Panc1 (cell line): ENCODE data around the gene C2orf69. TPM values are rescaled to one million over a fixed set of nuclear protein-coding genes. Genes with fewer than 3 reads are reported as not detected.

Source experiments
- ATAC-seq: fragments of 200-7000 bp; cut with Tn5 transposase; 2 replicates; pipeline ENCODE4 v1.9.1; 2020; ENCODE audit warnings: mild to moderate bottlenecking, moderate library complexity
- BruUV-seq: library from RNA; stranded (reverse); fragments of 400-500 nt; replicated peaks from 2 replicates; lab custom pipeline; 2021; lab: Mats Ljungman, UMichigan
- CTCF ChIA-PET: fragments of 300-600 bp; sonication (Branson Sonifier 250); formaldehyde crosslinking; loops from one replicate; lab custom pipeline; 2022; ENCODE audit warnings: antibody characterized with exemption; lab: Charles Lee
- POLR2A ChIA-PET: fragments of 300-600 bp; sonication (Branson Sonifier 250); formaldehyde crosslinking; loops from one replicate; lab custom pipeline; 2022; ENCODE audit warnings: antibody characterized with exemption; lab: Charles Lee
- DNase-seq: peaks from one replicate; pipeline ENCODE4 v3.0.0-alpha.2; 2010; ENCODE audit warnings: low read depth, low spot score
- H3K27ac ChIP-seq: 2 replicates; pipeline ENCODE4 v1.5.1; 2011; ENCODE audit warnings: mild to moderate bottlenecking, low read length, inconsistent platforms
- H3K27me3 ChIP-seq: fragments of 200-500 bp; sonication (Bioruptor generic); 2 replicates; pipeline ENCODE4 v1.6.0; 2014; ENCODE audit warnings: low read length, inconsistent platforms; ENCODE audit not compliant: control insufficient read depth, insufficient read depth
- H3K36me3 ChIP-seq: fragments of 200-500 bp; sonication (Bioruptor generic); 2 replicates; pipeline ENCODE4 v1.5.1; 2014; ENCODE audit warnings: inconsistent platforms, mild to moderate bottlenecking, low read length, moderate library complexity; ENCODE audit not compliant: control insufficient read depth, insufficient read depth
- H3K4me1 ChIP-seq: 2 replicates; pipeline ENCODE4 v1.5.1; 2011; ENCODE audit warnings: inconsistent platforms, mild to moderate bottlenecking, low read length, moderate library complexity; ENCODE audit not compliant: control insufficient read depth, insufficient read depth
- H3K4me3 ChIP-seq, 2 experiments: 2 replicates each; pipeline ENCODE4 v1.5.1; 2011 to 2012; ENCODE audit warnings: low read depth in 2 of 2, low read length in 2 of 2, mild to moderate bottlenecking in 2 of 2, inconsistent platforms in 1 of 2, moderate library complexity in 1 of 2
- H3K9me3 ChIP-seq: fragments of 200-500 bp; sonication (Bioruptor generic); 2 replicates; pipeline ENCODE4 v1.5.1; 2014; ENCODE audit warnings: low read depth, mild to moderate bottlenecking, inconsistent platforms, low read length, moderate library complexity; ENCODE audit not compliant: control insufficient read depth, insufficient read depth
- CTCF ChIP-seq: fragments of 450-650 bp; IDR thresholded peaks from 2 replicates; pipeline ENCODE4 v1.5.1; 2017; ENCODE audit warnings: mild to moderate bottlenecking
- POLR2AphosphoS5 ChIP-seq: IDR thresholded peaks from 2 replicates; pipeline ENCODE4 v1.6.1; 2012; ENCODE audit warnings: mild to moderate bottlenecking, low read depth, low read length, moderate library complexity
- REST ChIP-seq, 2 experiments: IDR thresholded peaks; 2 replicates each; pipeline ENCODE4 v1.6.1; 2011 to 2012; ENCODE audit warnings: low read depth in 2 of 2, control low read depth in 1 of 2, low read length in 1 of 2, mild to moderate bottlenecking in 1 of 2, moderate library complexity in 1 of 2; ENCODE audit not compliant: insufficient read depth in 1 of 2
- SIN3A ChIP-seq: IDR thresholded peaks from 2 replicates; pipeline ENCODE4 v1.6.1; 2012; ENCODE audit warnings: low read depth, mild to moderate bottlenecking, low read length, moderate library complexity, borderline replicate concordance; ENCODE audit not compliant: insufficient read depth
- TCF7L2 ChIP-seq: IDR thresholded peaks from 2 replicates; pipeline ENCODE4 v1.6.1; 2011; ENCODE audit warnings: mild to moderate bottlenecking, low read depth, low read length, inconsistent platforms
- in situ Hi-C: cut with HindIII; loops from 2 replicates; pipeline ENCODE4 v1.10.0; 2016; ENCODE audit warnings: low sequenced_read_pairs, low pct_unique_long_range_greater_than_20kb
- intact Hi-C: fragments of 100-400 bp; cut with micrococcal nuclease; formaldehyde crosslinking; loops from one replicate; pipeline ENCODE4 v1.10.0; 2022; ENCODE audit not compliant: unreplicated experiment
- total RNA-seq: library from RNA; stranded (reverse); gene quantifications from one replicate; pipeline ENCODE4 v1.2.1, GENCODE V29; 2021; ENCODE audit not compliant: unreplicated experiment

The C2orf69 gene
- total RNA-seq, 1 experiment from 2014 or later, result 21.8 TPM

- Histone ChIP-seq H3K27me3 (peaks cover 6% of the 10 kb centered on the region; the same call in 1 of the 2 replicates), H3K27ac (no peak overlapping the region), H3K4me3 (no peak overlapping the region), H3K36me3 (no peaks in the 10 kb centered on the region), H3K4me1 (no peaks in the 10 kb centered on the region), H3K9me3 (no peaks in the 10 kb centered on the region)
- ChIA-PET CTCF (no interaction called here), POLR2A (no interaction called here)
- no peak for TF ChIP-seq POLR2AphosphoS5
- TF ChIP-seq TCF7L2, result no peak
- BruUV-seq, result no TSS peak
- in situ Hi-C loops, result no loop called here
- intact Hi-C loops, result no loop called here
- no peak for DNase-seq
- no peak for ATAC-seq
Measured at GRCh38 chr2:199865905-199866304, 45.2 kb upstream of the C2orf69 start.

GRCh38 chr2:199868431-199869226, 42.5 kb upstream of the C2orf69 start:
- ATAC-seq (no peak), DNase-seq (no peak)
- H3K4me1 ChIP-seq, result no peaks in the 10 kb centered on the region
- intact Hi-C loops (no loop called here), in situ Hi-C loops (no loop called here)
- H3K9me3 ChIP-seq, result no peaks in the 10 kb centered on the region
- no peaks in the 10 kb centered on the region for H3K36me3 ChIP-seq
- no TSS peak for BruUV-seq
- TF ChIP-seq REST (IDR thresholded peaks at IDR 0.05; ENCODE audit: insufficient read depth in 1 of 2, low read depth in 2 of 2, low read length in 1 of 2) (no peak), POLR2AphosphoS5 (no peak), CTCF (no peak), SIN3A (no peak), TCF7L2 (no peak)
- CTCF ChIA-PET, result no interaction called here
- H3K4me3 ChIP-seq, result no peak overlapping the region
- no peaks in the 10 kb centered on the region; the same call in 1 of the 2 replicates for H3K27me3 ChIP-seq
- POLR2A ChIA-PET, result interaction anchor here (0.6 kb wide), 1 partner anchor 42 kb away, joined by 3 read pairs; no protein-coding TSS in a partner anchor
- no peak overlapping the region for H3K27ac ChIP-seq

- ChIA-PET POLR2A (no interaction called here), CTCF (no interaction called here)
- TF ChIP-seq CTCF (no peak), REST (IDR thresholded peaks at IDR 0.05; ENCODE audit: insufficient read depth in 1 of 2, low read depth in 2 of 2, low read length in 1 of 2) (no peak), TCF7L2 (no peak), SIN3A (no peak), POLR2AphosphoS5 (no peak)
- H3K36me3 ChIP-seq, result no peaks in the 10 kb centered on the region
- H3K4me3 ChIP-seq, result no peak overlapping the region
- no peaks in the 10 kb centered on the region for H3K4me1 ChIP-seq
- H3K27me3 ChIP-seq, result no peaks in the 10 kb centered on the region; the same call in 1 of the 2 replicates
- DNase-seq (no peak), ATAC-seq (no peak)
- H3K9me3 ChIP-seq, result no peaks in the 10 kb centered on the region; the same call in 1 of the 2 replicates
- intact Hi-C loops, result no loop called here
- no TSS peak for BruUV-seq
- in situ Hi-C loops, result no loop called here
- H3K27ac ChIP-seq, result no peak overlapping the region
Measured at GRCh38 chr2:199869227-199869541, 41.9 kb upstream of the C2orf69 start.
